Hepatocyte (in vitro differentiated cells): Measurements from ENCODE around the gene ACAP3. TPM values are rescaled to one million over a fixed set of nuclear protein-coding genes. Genes with fewer than 3 reads are reported as not detected.

ENCODE experiments used
- DNase-seq: peaks from one replicate; pipeline ENCODE4 v3.0.0-alpha.2; 2016; ENCODE audit warnings: low spot score
- H2AFZ ChIP-seq: fragments of 200-600 bp; sonication (generic); 2 replicates; pipeline ENCODE4 v1.6.0; 2016; ENCODE audit warnings: antibody characterized with exemption, mild to moderate bottlenecking
- H3K27ac ChIP-seq: fragments of 200-600 bp; sonication (generic); 2 replicates; pipeline ENCODE4 v1.5.1; 2016; ENCODE audit warnings: mild to moderate bottlenecking
- H3K27me3 ChIP-seq: fragments of 200-600 bp; sonication (generic); 2 replicates; pipeline ENCODE4 v1.6.1; 2016
- H3K36me3 ChIP-seq: fragments of 200-600 bp; sonication (generic); replicated peaks from 2 replicates; pipeline ENCODE4 v1.5.1; 2016; ENCODE audit warnings: low read depth; ENCODE audit not compliant: insufficient read depth
- H3K4me1 ChIP-seq: fragments of 200-600 bp; sonication (generic); 2 replicates; pipeline ENCODE4 v1.5.1; 2016; ENCODE audit warnings: mild to moderate bottlenecking, moderate library complexity; ENCODE audit not compliant: insufficient read depth
- H3K4me2 ChIP-seq: fragments of 200-600 bp; sonication (generic); 2 replicates; pipeline ENCODE4 v1.6.0; 2016
- H3K4me3 ChIP-seq: fragments of 200-600 bp; sonication (generic); 2 replicates; pipeline ENCODE4 v1.5.1; 2016; ENCODE audit warnings: mild to moderate bottlenecking
- H3K79me2 ChIP-seq: fragments of 200-600 bp; sonication (generic); 2 replicates; pipeline ENCODE4 v1.6.0; 2017; ENCODE audit warnings: mild to moderate bottlenecking
- H3K9me2 ChIP-seq: fragments of 200-600 bp; sonication (generic); replicated peaks from 2 replicates; pipeline ENCODE4 v1.6.0; 2017; ENCODE audit warnings: mild to moderate bottlenecking; ENCODE audit not compliant: insufficient read depth
- H3K9me3 ChIP-seq: fragments of 200-600 bp; sonication (generic); 2 replicates; pipeline ENCODE4 v1.5.1; 2016; ENCODE audit warnings: low read depth, mild to moderate bottlenecking
- H4K20me1 ChIP-seq: fragments of 200-600 bp; sonication (generic); 2 replicates; pipeline ENCODE4 v1.6.0; 2016; ENCODE audit warnings: mild to moderate bottlenecking; ENCODE audit not compliant: insufficient read depth, poor library complexity, severe bottlenecking
- EZH2 ChIP-seq: fragments of 200-600 bp; sonication (generic); IDR thresholded peaks from 2 replicates; pipeline ENCODE4 v1.6.1; 2016; ENCODE audit warnings: antibody characterized with exemption, mild to moderate bottlenecking, borderline replicate concordance
- EZH2phosphoT487 ChIP-seq: fragments of 200-600 bp; sonication (generic); IDR thresholded peaks from one replicate; pipeline ENCODE4 v1.6.1; 2018; ENCODE audit warnings: antibody characterized with exemption, mild to moderate bottlenecking, low read depth, moderate library complexity; ENCODE audit not compliant: unreplicated experiment, severe bottlenecking
- WGBS: methylation state at CpG from one replicate; pipeline ENCODE4 v1.1.6; 2016; ENCODE audit warnings: low lambda C conversion rate; ENCODE audit errors: missing lambda C conversion rate; 5-methylcytosine and 5-hydroxymethylcytosine counted together
- polyA plus RNA-seq: library from polyadenylated mRNA; unstranded; fragments of >200 nt; fragmentation: Nextera tagmentation; extraction: Ambion mirVana; gene quantifications from 2 replicates; pipeline ENCODE4 v1.2.1, GENCODE V29; 2016
- total RNA-seq: library from RNA; depleted of rRNA; stranded (reverse); fragments of >200 nt; gene quantifications from 2 replicates; pipeline ENCODE4 v1.2.3, GENCODE V29; 2014
- TF ChIP-seq, protein P1 (sequence below): fragments of 200-600 bp; sonication (generic); IDR thresholded peaks from 2 replicates; pipeline ENCODE4 v1.5.1; 2016; ENCODE audit warnings: antibody characterized with exemption, mild to moderate bottlenecking; ENCODE audit not compliant: poor library complexity

The ACAP3 gene
- total and polyA plus RNA-seq, 2 experiments from 2014 or later: 56.0 to 87.1 TPM

DNA sequence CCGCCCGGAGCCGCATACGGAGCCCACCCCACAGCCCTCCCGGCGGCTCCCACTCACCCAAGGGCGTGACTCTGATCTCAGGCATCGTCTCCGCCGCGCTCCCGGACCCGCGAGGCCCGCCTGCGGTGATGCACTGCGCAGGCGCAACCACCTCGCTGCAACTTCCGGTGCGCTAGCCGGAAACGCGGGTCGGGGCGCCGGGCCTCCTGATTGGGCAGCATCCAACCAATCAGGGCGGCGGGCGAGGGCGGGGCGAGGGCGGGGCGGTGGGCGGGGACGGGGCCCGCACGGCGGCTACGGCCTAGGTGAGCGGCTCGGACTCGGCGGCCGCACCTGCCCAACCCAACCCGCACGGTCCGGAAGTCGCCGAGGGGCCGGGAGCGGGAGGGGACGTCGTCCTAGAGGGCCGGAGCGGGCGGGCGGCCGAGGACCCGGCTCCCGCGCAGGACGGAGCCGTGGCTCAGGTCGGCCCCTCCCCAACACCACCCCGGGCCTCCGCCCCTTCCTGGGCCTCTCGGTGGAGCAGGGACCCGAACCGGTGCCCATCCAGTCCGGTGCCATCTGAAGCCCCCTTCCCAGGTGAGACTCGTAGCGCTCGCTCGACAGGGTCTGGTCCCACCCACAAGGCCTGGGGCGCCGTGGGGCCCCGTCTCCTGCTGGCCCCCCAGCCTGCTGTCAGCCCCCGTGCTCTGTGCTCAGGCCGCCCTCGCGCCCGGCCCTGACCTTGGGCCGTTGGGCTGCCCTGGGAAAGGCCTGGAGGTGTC, 17.0 kb upstream of the ACAP3 start, which contains the start of the genes CPTP and INTS11:
TSS of gene CPTP (plus strand) at position 279 of the 764 bp plus-strand sequence. CDS start 2,109 bp downstream, outside the sequence.
TSS of gene INTS11 (minus strand) at position 137 of the 764 bp plus-strand sequence. CDS start at position 85, 52 bp downstream.
- peak within 1 kb of the TSS; percentile 95 for H3K4me2 ChIP-seq
- H4K20me1 ChIP-seq: peaks cover 28% of the 10 kb centered on the region
- peak within 1 kb of the TSS; percentile 89 for H3K27ac ChIP-seq
- H3K9me2 ChIP-seq: no peaks in the 10 kb centered on the region
- peaks cover 65% of the 10 kb centered on the region for H3K79me2 ChIP-seq
- WGBS: 5% methylated on average over 29 of the region's 84 CpGs
- TF ChIP-seq EZH2 (no peak), EZH2phosphoT487 (no peak)
- TF ChIP-seq, protein P1, sequence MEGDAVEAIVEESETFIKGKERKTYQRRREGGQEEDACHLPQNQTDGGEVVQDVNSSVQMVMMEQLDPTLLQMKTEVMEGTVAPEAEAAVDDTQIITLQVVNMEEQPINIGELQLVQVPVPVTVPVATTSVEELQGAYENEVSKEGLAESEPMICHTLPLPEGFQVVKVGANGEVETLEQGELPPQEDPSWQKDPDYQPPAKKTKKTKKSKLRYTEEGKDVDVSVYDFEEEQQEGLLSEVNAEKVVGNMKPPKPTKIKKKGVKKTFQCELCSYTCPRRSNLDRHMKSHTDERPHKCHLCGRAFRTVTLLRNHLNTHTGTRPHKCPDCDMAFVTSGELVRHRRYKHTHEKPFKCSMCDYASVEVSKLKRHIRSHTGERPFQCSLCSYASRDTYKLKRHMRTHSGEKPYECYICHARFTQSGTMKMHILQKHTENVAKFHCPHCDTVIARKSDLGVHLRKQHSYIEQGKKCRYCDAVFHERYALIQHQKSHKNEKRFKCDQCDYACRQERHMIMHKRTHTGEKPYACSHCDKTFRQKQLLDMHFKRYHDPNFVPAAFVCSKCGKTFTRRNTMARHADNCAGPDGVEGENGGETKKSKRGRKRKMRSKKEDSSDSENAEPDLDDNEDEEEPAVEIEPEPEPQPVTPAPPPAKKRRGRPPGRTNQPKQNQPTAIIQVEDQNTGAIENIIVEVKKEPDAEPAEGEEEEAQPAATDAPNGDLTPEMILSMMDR: no peak
- no peaks in the 10 kb centered on the region for H3K36me3 ChIP-seq
- H3K9me3 ChIP-seq: no peaks in the 10 kb centered on the region
- H3K4me3 ChIP-seq: peak within 1 kb of the TSS; percentile 99
- H2AFZ ChIP-seq: peak within 1 kb of the TSS; percentile 85
- H3K27me3 ChIP-seq: no peaks in the 10 kb centered on the region
- DNase-seq: peak; percentile 98
- peaks cover 13% of the 10 kb centered on the region for H3K4me1 ChIP-seq

DNA sequence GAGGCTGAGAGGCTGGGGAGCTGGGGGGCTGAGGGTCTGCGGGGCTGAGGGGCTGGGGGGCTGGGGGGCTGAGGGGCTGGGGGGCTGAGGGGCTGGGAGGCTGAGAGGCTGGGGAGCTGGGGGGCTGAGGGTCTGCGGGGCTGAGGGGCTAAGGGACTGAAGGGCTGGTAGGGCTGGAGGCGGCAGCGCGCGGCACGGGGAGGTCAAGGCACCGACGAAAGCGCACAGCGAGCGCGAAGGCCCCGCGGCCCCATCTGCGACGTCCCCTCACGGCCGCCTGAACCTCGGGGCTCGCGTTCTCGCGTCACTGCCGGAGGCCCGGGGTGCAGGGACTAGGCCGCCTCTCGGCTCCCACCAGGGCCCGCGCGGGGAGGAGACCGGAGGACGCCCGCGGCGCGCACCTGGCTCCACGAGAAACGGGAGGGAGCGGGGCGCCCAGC, 16.4 kb upstream of the ACAP3 start:
- H3K4me2 ChIP-seq: peak overlapping the region; percentile 89
- under 1% methylated on average over 33 of the region's 41 CpGs for WGBS
- H3K9me2 ChIP-seq: no peaks in the 10 kb centered on the region
- peaks cover 28% of the 10 kb centered on the region for H4K20me1 ChIP-seq
- DNase-seq: no peak
- H2AFZ ChIP-seq: peak overlapping the region; percentile 85
- peak overlapping the region; percentile 86 for H3K27ac ChIP-seq
- no peaks in the 10 kb centered on the region for H3K27me3 ChIP-seq
- H3K4me1 ChIP-seq: peaks cover 13% of the 10 kb centered on the region
- H3K9me3 ChIP-seq: no peaks in the 10 kb centered on the region
- no peaks in the 10 kb centered on the region for H3K36me3 ChIP-seq
- peaks cover 71% of the 10 kb centered on the region for H3K79me2 ChIP-seq
- TF ChIP-seq, protein P1: no peak
- no peak for TF ChIP-seq EZH2phosphoT487
- TF ChIP-seq EZH2: no peak
- H3K4me3 ChIP-seq: peak overlapping the region; percentile 99

DNA sequence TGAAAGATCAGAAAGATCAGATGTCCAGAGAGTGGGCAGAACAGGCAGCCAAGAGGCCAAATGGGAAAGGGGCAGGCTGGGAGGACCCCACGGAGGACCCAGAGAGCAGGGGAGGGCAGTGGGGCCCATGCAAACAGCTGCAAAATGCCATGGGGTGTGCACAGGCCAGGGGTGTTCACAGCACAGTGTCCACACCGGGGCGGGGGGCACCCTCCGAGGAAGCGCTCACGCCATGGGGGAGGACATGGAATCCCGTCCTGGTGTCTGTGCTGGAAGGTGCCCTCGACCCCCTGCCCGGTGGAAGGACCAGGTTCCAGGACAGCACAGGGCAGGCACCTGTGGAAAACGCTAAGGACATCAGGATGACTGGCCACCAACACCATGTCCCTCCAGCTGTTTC, 15.2 kb upstream of the ACAP3 start:
- peaks cover 77% of the 10 kb centered on the region for H3K79me2 ChIP-seq
- H3K4me2 ChIP-seq: peak overlapping the region; percentile 66
- H3K27me3 ChIP-seq: no peaks in the 10 kb centered on the region
- no peaks in the 10 kb centered on the region for H3K9me3 ChIP-seq
- H3K27ac ChIP-seq: no peak overlapping the region
- peaks cover 15% of the 10 kb centered on the region for H3K4me1 ChIP-seq
- TF ChIP-seq, protein P1: no peak
- TF ChIP-seq EZH2 (no peak), EZH2phosphoT487 (no peak)
- peaks cover 28% of the 10 kb centered on the region for H4K20me1 ChIP-seq
- no peak overlapping the region for H2AFZ ChIP-seq
- 93% methylated on average over 10 of the region's 10 CpGs for WGBS
- no peaks in the 10 kb centered on the region for H3K36me3 ChIP-seq
- DNase-seq: no peak
- no peak overlapping the region for H3K4me3 ChIP-seq
- no peaks in the 10 kb centered on the region for H3K9me2 ChIP-seq
